ENCODE data around the gene NKIRAS2. TPM values are rescaled to one million over a fixed set of nuclear protein-coding genes. Genes with fewer than 3 reads are reported as not detected.

Gene NKIRAS2
- total RNA-seq, 1 donor: 27.1 TPM

GRCh38 chr17:41974658-41975057 lies 45.2 kb upstream of the NKIRAS2 start:
- DNase-seq (ENCODE audit: low read depth): no peak
- no peak for TF ChIP-seq CTCF (IDR thresholded peaks at IDR 0.05; ENCODE audit: insufficient read depth, low read length)
- H3K4me3 ChIP-seq (ENCODE audit: low read depth, low read length): no peak overlapping the region

- TF ChIP-seq CTCF (IDR thresholded peaks at IDR 0.05; ENCODE audit: insufficient read depth, low read length): no peak
- DNase-seq (ENCODE audit: low read depth): peak; percentile 69
- H3K4me3 ChIP-seq (ENCODE audit: low read depth, low read length): no peak overlapping the region
Measured at GRCh38 chr17:41975099-41976083, 44.5 kb upstream of the NKIRAS2 start.

GRCh38 chr17:41976142-41976768 lies 43.6 kb upstream of the NKIRAS2 start:
- TF ChIP-seq CTCF (IDR thresholded peaks at IDR 0.05; ENCODE audit: insufficient read depth, low read length): no peak
- DNase-seq (ENCODE audit: low read depth): peak; percentile 69
- H3K4me3 ChIP-seq (ENCODE audit: low read depth, low read length): peak overlapping the region; percentile 18

- no peak for DNase-seq (ENCODE audit: low read depth)
- TF ChIP-seq CTCF (IDR thresholded peaks at IDR 0.05; ENCODE audit: insufficient read depth, low read length): no peak
- H3K4me3 ChIP-seq (ENCODE audit: low read depth, low read length): no peak overlapping the region
Measured at GRCh38 chr17:41977991-41978390, 41.9 kb upstream of the NKIRAS2 start.

GRCh38 chr17:41982026-41982760 lies 37.7 kb upstream of the NKIRAS2 start:
- no peak overlapping the region for H3K4me3 ChIP-seq (ENCODE audit: low read depth, low read length)
- no peak for TF ChIP-seq CTCF (IDR thresholded peaks at IDR 0.05; ENCODE audit: insufficient read depth, low read length)
- no peak for DNase-seq (ENCODE audit: low read depth)

GRCh38 chr17:41984454-41984853 lies 35.4 kb upstream of the NKIRAS2 start:
- no peak overlapping the region for H3K4me3 ChIP-seq (ENCODE audit: low read depth, low read length)
- DNase-seq (ENCODE audit: low read depth): no peak
- no peak for TF ChIP-seq CTCF (IDR thresholded peaks at IDR 0.05; ENCODE audit: insufficient read depth, low read length)

Measured in fibroblast of the aortic adventitia (primary cell).